ENCODE data around the gene KIRREL3.

Gene KIRREL3

GRCh38 chr11:127000291-127000968, at the start of gene KIRREL3:
Gene KIRREL3 (minus strand): TSS chr11:127000770.
- TF ChIP-seq CTCF (IDR thresholded peaks at IDR 0.05; ENCODE audit: borderline replicate concordance, insufficient read depth, low read depth, low read length) = no peak
- no peak within 1 kb of the TSS for H3K4me3 ChIP-seq (ENCODE audit: low read depth, low read length)

- no peak overlapping the region for H3K4me3 ChIP-seq (ENCODE audit: low read depth, low read length)
- no peak for TF ChIP-seq CTCF (IDR thresholded peaks at IDR 0.05; ENCODE audit: borderline replicate concordance, insufficient read depth, low read depth, low read length)
Observed at GRCh38 chr11:127050186-127050585, 49.6 kb upstream of the KIRREL3 start.

GRCh38 chr11:127049486-127049885, 48.9 kb upstream of the KIRREL3 start:
- TF ChIP-seq CTCF (IDR thresholded peaks at IDR 0.05; ENCODE audit: borderline replicate concordance, insufficient read depth, low read depth, low read length) = no peak

GRCh38 chr11:127044535-127044934, 44.0 kb upstream of the KIRREL3 start:
- no peak overlapping the region for H3K4me3 ChIP-seq (ENCODE audit: low read depth, low read length)

More at GRCh38 chr11:127049486-127049885, 48.9 kb upstream of the KIRREL3 start:
- H3K4me3 ChIP-seq (ENCODE audit: low read depth, low read length) = no peak overlapping the region

GRCh38 chr11:127042445-127042844, 41.9 kb upstream of the KIRREL3 start:
- no peak overlapping the region for H3K4me3 ChIP-seq (ENCODE audit: low read depth, low read length)
- TF ChIP-seq CTCF (IDR thresholded peaks at IDR 0.05; ENCODE audit: borderline replicate concordance, insufficient read depth, low read depth, low read length) = no peak

More at GRCh38 chr11:127044535-127044934, 44.0 kb upstream of the KIRREL3 start:
- TF ChIP-seq CTCF (IDR thresholded peaks at IDR 0.05; ENCODE audit: borderline replicate concordance, insufficient read depth, low read depth, low read length) = no peak

- no peak overlapping the region for H3K4me3 ChIP-seq (ENCODE audit: low read depth, low read length)
- TF ChIP-seq CTCF (IDR thresholded peaks at IDR 0.05; ENCODE audit: borderline replicate concordance, insufficient read depth, low read depth, low read length) = no peak
Observed at GRCh38 chr11:127039591-127039990, 39.0 kb upstream of the KIRREL3 start.

GRCh38 chr11:127037596-127037995, 37.0 kb upstream of the KIRREL3 start:
- TF ChIP-seq CTCF (IDR thresholded peaks at IDR 0.05; ENCODE audit: borderline replicate concordance, insufficient read depth, low read depth, low read length) = no peak
- H3K4me3 ChIP-seq (ENCODE audit: low read depth, low read length) = no peak overlapping the region

All from GM12875 (cell line).